A673 (cell line): ENCODE data around the gene SMIM15. TPM values are rescaled to one million over a fixed set of nuclear protein-coding genes. Genes with fewer than 3 reads are reported as not detected.

Experiments used
- BruUV-seq: library from RNA; stranded (reverse); fragments of 400-500 nt; replicated peaks from 2 replicates; lab custom pipeline; 2021; lab: Mats Ljungman, UMichigan
- CTCF ChIA-PET: fragments of 300-600 bp; sonication (Branson Sonifier 250); formaldehyde crosslinking; loops from one replicate; lab custom pipeline; 2022; ENCODE audit warnings: antibody characterized with exemption; lab: Charles Lee
- POLR2A ChIA-PET: fragments of 300-600 bp; sonication (Branson Sonifier 250); formaldehyde crosslinking; loops from one replicate; lab custom pipeline; 2022; ENCODE audit warnings: antibody characterized with exemption; ENCODE audit not compliant: low non-redundant PET; lab: Charles Lee
- DNase-seq: peaks from one replicate; pipeline ENCODE4 v3.0.0-alpha.2; 2015; ENCODE audit warnings: low spot score
- H3K27ac ChIP-seq: fragments of 200-600 bp; sonication (generic); 2 replicates; pipeline ENCODE4 v1.5.1; 2016; ENCODE audit warnings: mixed run types, low read depth, mild to moderate bottlenecking, mixed read lengths, antibody characterized with exemption, low read length; ENCODE audit not compliant: poor library complexity, severe bottlenecking
- H3K27me3 ChIP-seq: fragments of 200-600 bp; sonication (generic); replicated peaks from 2 replicates; pipeline ENCODE4 v1.6.1; 2017; ENCODE audit warnings: mixed run types, low read depth, mild to moderate bottlenecking, mixed read lengths, antibody characterized with exemption, low read length; ENCODE audit not compliant: insufficient read depth, poor library complexity
- H3K36me3 ChIP-seq: fragments of 200-600 bp; sonication (generic); 2 replicates; pipeline ENCODE4 v1.6.1; 2016; ENCODE audit warnings: mixed run types, mild to moderate bottlenecking, mixed read lengths, antibody characterized with exemption, low read length; ENCODE audit not compliant: insufficient read depth, poor library complexity, severe bottlenecking
- H3K4me1 ChIP-seq: fragments of 200-600 bp; sonication (generic); 2 replicates; pipeline ENCODE4 v1.6.1; 2017; ENCODE audit warnings: mixed run types, mild to moderate bottlenecking, mixed read lengths, antibody characterized with exemption, low read length; ENCODE audit not compliant: insufficient read depth, poor library complexity, severe bottlenecking
- H3K4me3 ChIP-seq: fragments of 200-600 bp; sonication (generic); 2 replicates; pipeline ENCODE4 v1.5.1; 2016; ENCODE audit warnings: low read depth, mixed run types, mild to moderate bottlenecking, mixed read lengths, low read length; ENCODE audit not compliant: poor library complexity, severe bottlenecking
- H3K9me3 ChIP-seq: fragments of 200-600 bp; sonication (generic); 2 replicates; pipeline ENCODE4 v1.6.1; 2016; ENCODE audit warnings: mixed run types, low read depth, mild to moderate bottlenecking, mixed read lengths, antibody characterized with exemption, low read length; ENCODE audit not compliant: poor library complexity, severe bottlenecking
- CTCF ChIP-seq: fragments of 300-800, 200-600 bp; sonication (generic); conservative IDR thresholded peaks from 2 replicates; pipeline ENCODE4 v1.5.1; 2017; ENCODE audit warnings: low read depth, mild to moderate bottlenecking, antibody characterized with exemption, low read length, moderate library complexity, mixed read lengths
- EZH2 ChIP-seq: fragments of 200-600 bp; sonication (generic); IDR thresholded peaks from 2 replicates; pipeline ENCODE4 v1.6.1; 2017; ENCODE audit warnings: borderline replicate concordance, low read depth, mild to moderate bottlenecking, mixed read lengths, antibody characterized with exemption, low read length; ENCODE audit not compliant: poor library complexity, severe bottlenecking
- intact Hi-C: fragments of 100-400 bp; cut with micrococcal nuclease; formaldehyde crosslinking; loops from one replicate; pipeline ENCODE4 v1.10.0; 2022; ENCODE audit not compliant: unreplicated experiment
- total RNA-seq: library from RNA; stranded (reverse); gene quantifications from 2 replicates; pipeline ENCODE4 v1.2.3, GENCODE V29; 2021

SMIM15 gene
- total RNA-seq, 1 experiment from 2014 or later: 93.5 TPM

GRCh38 chr5:61177716-61178115 lies 15.4 kb upstream of the SMIM15 start:
- CTCF ChIA-PET: no interaction called here
- H3K4me3 ChIP-seq: no peak overlapping the region
- POLR2A ChIA-PET: no interaction called here
- no peak overlapping the region for H3K27ac ChIP-seq
- DNase-seq: no peak
- intact Hi-C loops: no loop called here
- no peaks in the 10 kb centered on the region for H3K27me3 ChIP-seq
- no peaks in the 10 kb centered on the region for H3K36me3 ChIP-seq
- no peaks in the 10 kb centered on the region for H3K9me3 ChIP-seq
- no TSS peak for BruUV-seq
- no peaks in the 10 kb centered on the region for H3K4me1 ChIP-seq
- TF ChIP-seq EZH2 (no peak), CTCF (no peak)

- POLR2A ChIA-PET: interaction anchor here (0.7 kb wide), 1 partner anchor 153 kb away, joined by 3 read pairs; no protein-coding TSS in a partner anchor
- Histone ChIP-seq H3K36me3 (no peaks in the 10 kb centered on the region), H3K4me1 (no peaks in the 10 kb centered on the region), H3K27me3 (no peaks in the 10 kb centered on the region), H3K4me3 (no peak overlapping the region), H3K9me3 (no peaks in the 10 kb centered on the region), H3K27ac (no peak overlapping the region)
- BruUV-seq: no TSS peak
- intact Hi-C loops: no loop called here
- CTCF ChIA-PET: no interaction called here
- DNase-seq: no peak
- no peak for TF ChIP-seq EZH2
- TF ChIP-seq CTCF: no peak
Measured at GRCh38 chr5:61177070-61177469, 14.8 kb upstream of the SMIM15 start.

- ChIA-PET CTCF (no interaction called here), POLR2A (interaction anchor here (0.7 kb wide), 1 partner anchor 154 kb away, joined by 3 read pairs; no protein-coding TSS in a partner anchor)
- no peak for TF ChIP-seq CTCF
- no peak for TF ChIP-seq EZH2
- no peaks in the 10 kb centered on the region for H3K36me3 ChIP-seq
- no peak for DNase-seq
- no peaks in the 10 kb centered on the region for H3K4me1 ChIP-seq
- no peaks in the 10 kb centered on the region for H3K27me3 ChIP-seq
- no peak overlapping the region for H3K4me3 ChIP-seq
- no peak overlapping the region for H3K27ac ChIP-seq
- no TSS peak for BruUV-seq
- intact Hi-C loops: no loop called here
- no peaks in the 10 kb centered on the region for H3K9me3 ChIP-seq
Measured at GRCh38 chr5:61176631-61177030, 14.4 kb upstream of the SMIM15 start.
